ENCODE results near the gene PABPN1.
A peak's percentile ranks its signal among the peaks of the same experiment; 100 is the strongest.

DNA sequence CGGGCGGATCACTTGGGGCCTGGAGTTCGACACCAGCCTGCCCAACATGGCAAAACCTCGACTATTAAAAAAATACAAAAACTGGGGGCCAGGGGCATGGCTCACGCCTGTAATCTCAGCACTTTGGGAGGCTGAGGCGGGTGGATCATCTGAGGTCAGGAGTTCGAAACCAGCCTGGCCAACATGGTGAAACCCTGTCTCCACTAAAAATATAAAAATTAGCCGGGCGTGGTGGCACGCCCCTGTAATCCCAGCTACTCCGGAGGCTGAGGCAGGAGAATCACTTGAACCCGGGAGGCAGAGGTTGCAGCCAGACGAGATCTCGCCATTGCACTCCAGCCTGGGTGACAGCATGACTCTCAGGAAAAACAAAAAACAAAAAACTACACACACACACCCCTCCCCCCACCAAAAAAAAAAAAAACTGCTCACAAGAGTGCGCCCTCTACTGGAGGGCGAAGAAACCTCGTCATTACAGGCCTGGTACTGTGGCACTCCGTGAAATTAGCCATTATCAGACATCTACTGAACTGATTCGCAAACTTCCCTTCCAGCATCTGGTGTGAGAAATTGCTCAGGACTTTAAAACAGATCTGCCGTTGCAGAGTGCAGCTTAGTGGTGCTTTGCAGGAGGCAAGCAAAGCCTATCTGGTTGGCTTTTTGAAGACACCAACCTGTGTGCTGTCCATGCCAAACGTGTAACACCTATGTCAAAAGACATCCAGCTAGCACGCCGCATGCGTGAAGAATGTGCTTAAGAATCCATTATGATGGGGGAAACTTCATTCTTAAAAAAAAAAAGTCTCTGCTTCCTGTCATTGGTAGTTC, 26.3 kb upstream of the PABPN1 start:
- TF ChIP-seq CTCF (conservative IDR thresholded peaks at IDR 0.05; ENCODE audit: low read length) (peak; percentile 92), EZH2phosphoT487 (IDR thresholded peaks at IDR 0.05; ENCODE audit: borderline replicate concordance, low read depth, low read length) (no peak)
